PFSK-1 (cell line): ENCODE results near the gene PFKFB3.

Source experiments
- FOXP2 ChIP-seq: optimal IDR thresholded peaks from 2 replicates; pipeline ENCODE3; 2011; ENCODE audit warnings: borderline replicate concordance, control low read depth, inconsistent platforms; ENCODE audit not compliant: insufficient read depth; ENCODE audit errors: extremely low read length, extremely low read depth
- POLR2AphosphoS5 ChIP-seq: IDR thresholded peaks from 2 replicates; pipeline ENCODE4 v1.6.1; 2012; ENCODE audit warnings: low read depth, mild to moderate bottlenecking, control low read depth, low read length, moderate library complexity
- REST ChIP-seq, 2 experiments: IDR thresholded peaks; 2 replicates each; pipeline versions ENCODE4 v1.6.1 to v1.8.0; 2011 to 2012; ENCODE audit warnings: low read depth in 2 of 2, low read length in 2 of 2, control low read depth in 1 of 2, inconsistent platforms in 1 of 2, mild to moderate bottlenecking in 1 of 2, moderate library complexity in 1 of 2; ENCODE audit not compliant: insufficient read depth in 1 of 2
- SIN3A ChIP-seq: IDR thresholded peaks from 2 replicates; pipeline ENCODE4 v1.6.1; 2012; ENCODE audit warnings: mild to moderate bottlenecking, low read length, moderate library complexity, borderline replicate concordance; ENCODE audit not compliant: insufficient read depth
- TAF1 ChIP-seq: IDR thresholded peaks from 2 replicates; pipeline ENCODE4 v1.6.1; 2012; ENCODE audit warnings: low read length, control low read depth, borderline replicate concordance; ENCODE audit not compliant: insufficient read depth

Gene PFKFB3

GRCh38 chr10:6232225-6232807 is 29.6 kb downstream of the PFKFB3 start:
- TF ChIP-seq TAF1: no peak
- TF ChIP-seq FOXP2: no peak
- TF ChIP-seq POLR2AphosphoS5: no peak
- TF ChIP-seq SIN3A: no peak
- TF ChIP-seq REST (IDR thresholded peaks at IDR 0.05; ENCODE audit: insufficient read depth in 1 of 2, low read depth in 2 of 2, low read length in 2 of 2): no peak

- no peak for TF ChIP-seq POLR2AphosphoS5
- no peak for TF ChIP-seq TAF1
- no peak for TF ChIP-seq REST (IDR thresholded peaks at IDR 0.05; ENCODE audit: insufficient read depth in 1 of 2, low read depth in 2 of 2, low read length in 2 of 2)
- TF ChIP-seq SIN3A: no peak
- no peak for TF ChIP-seq FOXP2
Measured at GRCh38 chr10:6232846-6233724, 30.4 kb downstream of the PFKFB3 start.

GRCh38 chr10:6233725-6234277 is 31.1 kb downstream of the PFKFB3 start:
- TF ChIP-seq REST (IDR thresholded peaks at IDR 0.05; ENCODE audit: insufficient read depth in 1 of 2, low read depth in 2 of 2, low read length in 2 of 2) (no peak), TAF1 (no peak), POLR2AphosphoS5 (no peak), FOXP2 (no peak), SIN3A (no peak)

- TF ChIP-seq TAF1 (no peak), POLR2AphosphoS5 (no peak), REST (IDR thresholded peaks at IDR 0.05; ENCODE audit: insufficient read depth in 1 of 2, low read depth in 2 of 2, low read length in 2 of 2) (no peak), SIN3A (no peak), FOXP2 (no peak)
Measured at GRCh38 chr10:6234371-6234770, 31.6 kb downstream of the PFKFB3 start.
